HL-60/S4 treated with phorbol 12-myristate 13-acetate at 8.2 ng/mL for 4 days and 3 days (cell line): ENCODE results near the gene P2RY12.
"Not testable (repeated sequence)": the region's sequence is repeated elsewhere in the genome, so short reads cannot be mapped to it uniquely, and the experiment has no call there.

Source experiments
- in situ Hi-C: fragments of 300-500 bp; cut with MboI; formaldehyde crosslinking; loops from 2 replicates; pipeline ENCODE4 v1.15.0; 2022; ENCODE audit warnings: low sequenced_read_pairs

P2RY12 gene

DNA sequence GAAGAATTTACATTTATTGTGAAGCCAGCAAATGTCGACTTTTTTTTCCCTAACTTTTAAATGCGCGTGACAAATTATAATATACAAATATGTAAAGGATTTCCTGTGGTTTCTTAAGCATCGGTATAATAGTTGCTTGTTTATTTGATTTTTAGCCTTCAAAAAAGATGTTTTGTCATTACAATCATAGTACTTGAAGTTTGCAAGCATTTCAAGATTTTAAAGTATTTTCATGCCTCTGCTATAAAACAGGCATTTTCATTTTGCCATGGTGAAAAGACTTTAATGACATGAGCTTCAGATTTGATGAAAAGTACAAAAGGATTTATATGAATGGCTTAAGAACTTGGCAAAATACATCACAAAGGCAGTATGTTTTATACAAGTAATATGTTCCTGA, 9.4 kb upstream of the P2RY12 start:
- in situ Hi-C loops = no loop called here

DNA sequence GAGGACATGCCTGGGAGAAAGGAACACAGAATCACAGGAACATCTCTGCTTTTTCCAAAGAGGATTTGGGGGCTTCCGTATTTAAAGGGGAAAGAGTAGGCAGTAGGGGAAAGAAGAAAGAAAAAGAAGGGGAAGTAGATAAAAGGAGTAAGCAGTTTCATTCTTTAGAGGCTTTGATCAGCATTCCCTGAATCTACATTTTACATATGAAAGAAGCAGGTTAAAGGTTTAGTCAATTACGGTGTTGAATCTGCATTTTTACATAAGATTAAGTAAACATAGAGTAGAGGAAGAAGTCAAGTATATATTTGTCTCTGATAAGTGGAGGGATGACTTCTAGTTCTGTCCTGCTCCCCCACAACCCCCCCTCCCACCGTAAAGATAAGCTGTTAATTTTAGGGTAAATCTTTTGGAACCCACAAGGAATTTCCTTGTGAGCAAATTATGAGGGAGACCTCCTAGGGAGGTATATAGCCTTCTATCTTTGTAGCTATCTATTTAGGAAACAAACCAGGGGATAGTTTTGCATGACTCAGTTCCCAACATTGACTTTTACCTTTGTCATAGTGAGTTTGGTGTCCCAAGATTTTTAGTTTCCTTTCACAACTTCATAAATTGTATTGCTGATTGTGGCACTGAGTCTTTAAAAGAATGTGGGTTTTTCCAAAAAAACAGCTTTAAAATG, 8.7 kb upstream of the P2RY12 start:
- in situ Hi-C loops = no loop called here

DNA sequence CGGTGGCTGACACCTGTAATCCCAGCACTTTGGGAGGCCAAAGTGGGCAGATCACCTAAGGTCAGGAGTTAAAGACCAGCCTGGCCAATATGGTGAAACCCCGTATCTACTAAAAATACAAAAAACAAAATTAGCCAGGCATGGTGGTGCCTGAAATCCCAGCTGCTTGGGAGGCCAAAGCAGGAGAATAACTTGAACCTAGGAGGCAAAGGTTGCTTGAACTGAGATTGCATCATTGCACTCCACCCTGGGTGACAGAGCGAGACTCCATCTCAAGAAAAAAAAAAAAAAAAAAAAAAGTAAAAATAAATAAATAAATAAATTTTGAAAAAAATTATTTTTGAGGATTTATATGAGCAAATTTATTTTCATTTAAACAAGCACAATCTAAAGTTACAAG, 7.6 kb upstream of the P2RY12 start:
- in situ Hi-C loops = not testable (repeated sequence)

DNA sequence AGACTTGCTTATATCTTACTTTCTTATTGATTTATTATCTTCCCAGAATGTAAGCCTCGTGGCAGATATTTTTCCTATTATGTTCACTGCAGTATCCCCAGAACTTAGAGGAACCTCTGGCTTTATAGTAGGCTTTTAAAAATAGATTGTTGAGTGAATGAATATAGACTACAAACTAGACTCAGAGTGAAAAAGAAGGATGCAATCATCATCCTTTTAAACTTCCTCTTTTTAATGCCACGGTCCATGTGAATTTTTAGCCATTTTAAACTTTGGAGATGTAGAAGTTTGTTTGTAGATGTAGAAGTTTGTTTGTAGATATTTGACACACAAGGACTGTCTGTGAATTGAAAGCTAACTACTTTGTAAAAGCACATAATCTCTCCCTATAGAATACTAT, 7.2 kb upstream of the P2RY12 start:
- in situ Hi-C loops = no loop called here

DNA sequence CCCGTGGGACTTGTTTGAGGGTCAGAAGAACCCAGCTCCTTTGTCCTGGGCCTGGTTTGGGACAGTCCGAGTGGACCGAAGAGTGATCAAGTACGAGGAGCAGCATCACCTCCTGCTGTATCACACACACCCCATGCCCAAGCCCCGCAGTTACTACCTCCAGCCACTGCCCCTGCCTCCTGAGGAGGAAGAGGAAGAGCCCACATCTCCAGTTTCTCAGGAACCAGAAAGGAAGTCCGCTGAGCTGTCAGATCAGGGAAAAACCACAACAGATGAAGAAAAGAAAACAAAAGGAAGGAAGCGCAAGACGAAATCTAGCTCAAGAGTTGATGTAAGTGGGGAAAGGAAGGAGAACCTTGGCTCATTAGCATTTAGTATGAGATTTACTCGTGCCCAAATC, 3.3 kb upstream of the P2RY12 start:
- in situ Hi-C loops = no loop called here

DNA sequence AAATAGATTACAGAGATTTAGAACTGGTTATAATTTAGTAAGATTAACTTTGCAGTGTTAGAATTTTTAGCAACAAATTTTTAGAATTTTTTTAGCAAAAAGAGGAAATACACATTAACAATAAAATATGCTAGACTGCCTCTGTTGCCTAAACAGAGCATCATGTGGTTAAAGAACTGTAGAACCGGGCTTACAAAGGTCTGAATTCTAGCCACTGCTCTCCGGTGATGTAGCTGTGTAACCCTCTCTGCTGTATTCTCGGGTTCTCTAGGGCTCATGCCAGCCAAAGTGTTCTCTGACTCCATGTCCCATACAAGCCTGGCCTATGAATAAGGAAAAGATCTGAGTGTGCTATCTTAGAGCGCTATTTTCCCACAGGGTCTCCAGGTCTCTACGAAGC, 2.9 kb upstream of the P2RY12 start:
- in situ Hi-C loops = no loop called here

DNA sequence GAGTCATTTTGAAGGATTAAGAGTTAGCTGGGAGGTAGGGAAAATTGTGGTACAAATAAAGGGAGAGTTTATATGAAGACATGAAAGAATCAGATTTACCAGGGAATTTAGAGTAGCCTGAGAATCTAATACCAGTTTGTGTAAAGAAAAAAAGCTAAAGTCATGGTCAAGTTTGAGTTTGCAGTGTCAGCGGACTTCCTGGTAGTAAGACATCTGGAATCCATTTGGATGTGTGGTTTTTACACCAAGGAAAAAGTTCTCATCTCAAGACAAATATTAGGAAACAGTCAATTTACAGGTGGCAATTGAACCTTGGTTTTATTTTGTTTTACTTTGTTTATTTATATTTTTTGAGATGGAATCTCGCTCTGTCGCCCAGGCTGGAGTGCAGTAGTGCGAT, 1.5 kb upstream of the P2RY12 start:
- in situ Hi-C loops = no loop called here

DNA sequence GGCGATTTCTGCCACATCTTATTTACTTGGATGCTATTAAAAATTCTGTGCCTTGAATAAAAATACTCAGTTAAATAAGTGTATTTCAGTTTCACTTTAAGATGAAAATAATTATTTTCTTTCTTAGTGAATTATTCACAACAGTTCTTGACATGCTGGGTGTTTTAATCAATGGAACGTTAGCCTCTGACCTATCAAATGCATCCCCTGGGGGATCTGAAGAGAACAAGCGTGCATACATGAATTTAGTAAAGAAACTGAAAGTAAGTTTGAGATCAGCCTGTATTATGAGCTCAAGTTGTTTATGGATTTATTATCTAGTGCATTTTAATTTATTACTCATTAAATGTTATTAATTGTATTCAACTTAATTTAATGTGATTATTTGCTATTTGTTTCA, 597 bp downstream of the P2RY12 start:
- in situ Hi-C loops = no loop called here

DNA sequence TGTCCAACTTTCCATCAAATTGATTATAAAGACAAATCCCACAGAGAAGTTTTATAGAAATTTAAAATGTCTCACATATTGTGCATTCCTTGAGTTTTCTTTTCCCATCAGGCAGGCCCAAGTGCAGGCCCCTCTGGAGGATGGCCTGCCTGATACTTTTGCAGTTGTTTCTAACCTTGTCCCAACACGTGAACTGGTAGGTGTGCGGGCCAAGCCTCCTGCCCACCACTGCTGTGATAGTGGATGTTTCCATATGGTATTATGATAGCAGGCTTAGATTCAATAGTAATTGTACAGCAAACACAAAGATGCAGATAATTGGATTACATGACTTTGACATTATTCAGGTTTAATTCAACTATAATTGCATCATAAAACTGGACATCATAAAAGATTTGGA, 1.4 kb downstream of the P2RY12 start:
- in situ Hi-C loops = no loop called here

DNA sequence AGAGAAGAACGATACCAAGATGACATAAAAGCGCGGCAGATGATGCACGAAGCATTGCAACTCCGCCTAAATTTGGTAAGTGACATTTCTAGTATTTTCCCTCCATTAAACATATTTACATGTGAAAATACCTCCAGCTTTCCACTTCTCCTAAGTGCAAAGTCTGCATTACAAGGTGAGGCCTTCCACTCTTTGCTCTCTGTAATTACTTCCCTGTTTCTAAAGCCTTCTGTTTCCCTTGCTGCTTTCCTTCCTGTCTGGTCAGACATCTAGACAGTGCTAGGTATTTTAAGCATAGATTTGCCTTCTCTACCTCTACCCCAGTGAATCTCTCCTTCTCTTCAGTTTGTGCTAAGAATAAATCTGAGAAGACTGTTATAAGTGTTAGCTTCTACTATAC, 1.9 kb downstream of the P2RY12 start:
- in situ Hi-C loops = no loop called here

DNA sequence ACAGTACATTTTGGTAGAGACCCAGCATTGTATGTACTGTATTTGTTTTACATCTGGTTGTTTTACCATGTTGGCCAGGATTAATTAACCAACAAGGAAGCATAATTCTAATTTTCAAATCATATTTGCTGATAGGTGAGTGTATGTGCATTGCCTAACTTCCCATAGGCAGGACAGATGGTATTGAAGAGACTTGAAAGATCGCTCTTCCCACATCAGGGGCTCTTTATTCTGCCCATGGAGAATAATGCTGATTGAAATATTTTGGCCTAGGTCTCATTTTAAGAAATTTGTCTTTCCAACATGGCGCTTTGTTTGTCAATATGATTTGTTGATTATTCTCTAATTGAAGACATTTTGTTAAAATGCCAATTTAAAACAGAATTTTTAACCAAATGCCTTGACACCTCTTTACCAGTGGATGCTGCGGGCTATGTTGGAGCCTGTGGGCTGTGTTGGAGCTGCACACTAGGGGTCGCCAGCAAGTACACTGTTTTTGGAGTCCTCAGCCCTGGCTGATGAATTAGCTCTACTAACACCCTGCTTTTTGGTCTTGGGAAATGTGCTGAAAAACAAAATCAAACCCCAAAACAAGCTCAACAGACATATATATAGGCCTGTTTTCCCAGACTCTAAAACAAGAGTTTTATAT, 5.3 kb downstream of the P2RY12 start:
- in situ Hi-C loops = no loop called here

DNA sequence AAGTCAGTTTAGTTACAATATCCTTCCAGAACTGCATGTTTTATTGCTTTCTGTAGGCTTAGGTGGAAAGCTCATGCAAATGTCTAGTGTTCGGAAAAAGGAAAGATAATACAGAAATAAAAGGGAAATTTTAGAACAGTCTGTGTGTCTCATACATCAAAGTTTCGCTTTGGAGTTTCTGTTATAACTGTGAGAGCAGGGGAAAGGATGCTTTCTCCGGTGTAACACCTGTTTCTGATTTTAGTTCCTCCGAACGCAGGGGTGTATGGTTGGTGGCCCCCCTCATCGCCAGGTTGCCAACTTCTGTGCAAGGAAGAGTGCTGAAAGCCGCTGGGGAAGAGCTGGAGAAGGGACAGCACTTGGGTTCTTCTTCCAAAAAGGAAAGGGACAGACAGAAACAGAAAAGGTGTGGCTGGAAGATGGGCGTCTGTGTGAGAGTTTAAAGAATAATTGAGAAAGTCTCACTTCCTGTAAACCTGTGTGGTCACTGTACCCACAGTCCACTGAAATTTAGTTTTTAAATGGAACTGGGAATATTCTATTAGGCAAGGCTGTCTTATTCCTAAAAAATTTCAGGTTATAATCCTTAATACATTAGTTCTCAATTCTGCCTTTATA, 6.7 kb downstream of the P2RY12 start:
- in situ Hi-C loops = no loop called here

DNA sequence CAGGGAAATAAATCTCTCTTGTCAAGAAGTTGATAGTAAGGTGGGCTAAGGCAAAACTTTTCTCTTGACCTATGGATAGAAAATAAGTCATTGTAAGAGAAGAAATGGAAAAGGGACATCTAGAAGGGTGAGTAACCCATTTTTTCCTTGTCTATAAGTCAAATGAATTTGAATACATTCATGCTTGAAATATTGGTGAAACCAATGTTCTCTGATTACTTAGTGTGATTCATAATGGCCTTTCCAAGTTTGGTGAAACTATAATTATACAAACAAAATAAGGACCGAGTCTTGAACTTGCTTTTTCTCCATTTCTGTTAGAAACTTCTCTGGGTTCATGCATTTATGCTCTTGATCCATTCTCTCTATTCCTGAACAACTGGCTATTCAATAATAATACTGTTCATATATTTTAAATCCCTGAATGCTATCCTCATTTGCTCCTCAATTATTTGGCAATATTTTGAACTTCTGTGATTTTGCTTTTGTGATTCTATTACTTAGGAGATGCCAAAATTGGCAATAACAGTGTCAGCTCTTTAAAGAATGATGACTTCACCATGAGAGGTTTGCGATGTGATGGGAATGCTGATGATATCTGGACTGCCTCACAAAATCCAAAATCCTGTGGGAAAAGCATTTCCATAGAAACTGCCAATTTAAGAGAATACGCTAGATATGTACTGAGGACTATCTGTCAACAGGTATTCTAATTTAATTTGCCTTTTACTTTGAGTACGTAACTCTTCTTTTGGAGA, 12.3 kb downstream of the P2RY12 start:
- in situ Hi-C loops = no loop called here

DNA sequence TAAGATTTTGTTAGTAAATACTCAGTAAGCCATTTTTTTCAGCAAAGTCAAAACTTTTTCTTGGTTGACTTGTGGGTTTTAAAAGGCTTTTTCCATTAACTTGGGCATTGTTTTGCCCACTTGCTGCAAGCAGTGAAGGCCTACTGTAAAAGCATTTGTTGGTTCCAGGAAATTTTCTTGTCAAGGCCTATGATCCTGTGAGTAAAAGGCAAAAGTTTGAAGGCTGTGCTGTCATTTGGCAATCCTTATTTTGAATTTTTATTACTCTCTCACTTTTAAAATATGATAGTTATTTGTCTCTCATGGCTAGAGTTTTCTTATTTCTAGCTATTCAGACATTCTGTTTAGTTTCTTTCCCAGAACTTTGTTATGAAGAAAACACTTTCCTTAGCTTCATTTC, 13.0 kb downstream of the P2RY12 start:
- in situ Hi-C loops = no loop called here

DNA sequence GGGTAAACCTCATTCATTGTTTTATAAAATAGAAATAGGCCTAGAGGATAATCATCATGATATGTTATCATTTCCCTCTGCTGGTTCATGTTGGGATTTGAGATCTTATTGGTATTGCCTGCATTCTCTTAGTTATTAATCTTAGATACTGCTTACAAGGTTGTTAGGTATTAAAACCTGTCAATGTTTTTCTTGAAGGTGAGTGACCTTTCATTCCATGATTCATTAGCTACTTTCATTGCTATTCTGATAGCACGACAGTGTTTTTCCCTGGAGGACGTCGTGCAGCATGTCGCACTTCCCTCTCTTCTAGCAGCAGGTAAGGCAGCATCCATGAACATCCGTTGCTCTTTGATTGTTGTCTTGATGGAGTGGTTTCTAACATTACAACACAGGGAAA, 17.1 kb downstream of the P2RY12 start:
- in situ Hi-C loops = no loop called here

DNA sequence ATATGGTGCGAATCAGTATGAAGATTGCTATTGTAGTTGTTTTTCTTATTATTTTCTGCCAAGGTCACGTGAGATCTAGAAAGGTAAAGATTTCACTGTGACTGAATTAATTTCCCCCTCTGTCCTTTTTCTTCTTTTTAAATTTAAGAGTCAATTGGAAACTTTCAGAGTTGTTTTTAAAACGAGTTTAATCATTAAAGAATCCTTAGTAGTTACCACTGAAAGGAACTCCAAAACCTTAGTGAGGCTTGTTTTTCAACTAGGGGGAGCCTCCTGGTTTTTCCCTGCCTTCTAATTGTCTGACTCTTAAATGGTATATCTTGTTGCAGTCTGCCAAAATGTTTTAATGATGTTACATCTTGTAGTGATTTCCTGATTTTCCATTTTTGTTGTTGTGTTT, 17.6 kb downstream of the P2RY12 start:
- in situ Hi-C loops = no loop called here

DNA sequence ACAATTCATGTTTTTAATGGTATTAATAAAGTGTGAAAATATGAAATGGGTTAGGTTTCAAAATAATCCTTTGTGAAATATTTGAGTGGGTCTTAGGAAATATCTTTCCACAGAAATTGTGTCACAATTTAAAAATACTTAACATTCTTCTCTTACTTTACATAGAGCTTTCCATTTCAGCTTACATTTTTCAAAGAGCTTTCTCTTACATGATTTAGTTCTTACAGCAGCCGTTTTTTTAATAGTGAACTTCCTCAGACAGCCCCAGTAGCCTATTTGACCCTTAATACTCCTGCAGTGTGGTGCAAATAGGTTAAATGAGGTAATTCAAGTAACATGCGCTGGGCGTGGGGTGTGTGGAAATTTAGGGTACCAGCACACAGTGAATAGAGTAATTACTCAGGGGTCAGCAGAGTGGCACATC, 21.8 kb downstream of the P2RY12 start:
- in situ Hi-C loops = no loop called here

DNA sequence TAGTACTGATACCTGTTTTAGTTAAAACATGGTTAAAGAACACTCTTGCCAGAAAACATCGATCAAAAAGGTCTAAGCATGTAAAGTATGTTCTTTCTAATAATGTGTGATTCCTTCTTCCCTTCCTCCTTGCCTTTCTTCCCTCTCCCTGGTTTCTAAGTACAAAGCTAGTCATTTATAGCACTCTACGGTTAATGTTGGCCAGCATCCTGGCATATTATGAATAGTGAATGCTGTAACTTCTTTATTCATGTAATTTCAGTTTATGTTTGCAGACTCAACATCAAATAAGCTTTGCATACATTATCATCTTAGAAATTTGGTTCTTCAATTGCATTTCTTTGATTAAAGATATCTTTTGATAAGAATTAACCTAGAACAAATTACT, 27.1 kb downstream of the P2RY12 start:
- in situ Hi-C loops = no loop called here

DNA sequence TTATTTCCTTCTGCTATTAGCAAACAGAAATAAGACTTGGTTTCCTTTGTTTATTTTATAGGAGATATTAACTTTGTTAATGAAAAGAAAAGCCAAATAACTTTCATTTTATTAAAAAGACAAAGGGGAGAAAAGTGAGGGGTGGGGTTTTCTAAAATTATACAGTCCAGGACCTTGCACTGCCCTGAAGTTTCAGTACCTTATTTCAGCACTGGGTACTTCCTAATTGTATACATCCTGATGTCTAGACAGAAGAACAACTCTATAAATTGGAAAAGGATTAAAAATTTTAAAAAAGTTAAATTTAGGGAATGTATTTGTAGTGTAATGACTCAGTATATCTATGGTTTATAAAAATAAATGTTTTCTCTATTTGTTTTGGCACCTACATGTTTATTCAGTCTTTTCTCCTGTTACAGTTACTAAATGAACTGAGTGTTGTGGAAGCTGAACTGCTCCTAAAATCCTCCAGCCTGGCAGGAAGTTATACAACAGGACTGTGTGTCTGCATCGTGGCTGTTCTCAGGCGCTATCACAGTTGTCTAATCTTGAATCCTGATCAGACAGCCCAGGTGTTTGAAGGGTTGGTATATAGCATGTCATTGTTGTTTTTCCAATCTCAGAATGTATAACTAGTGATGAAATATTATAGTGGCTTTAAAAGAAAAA, 27.6 kb downstream of the P2RY12 start:
- in situ Hi-C loops = no loop called here

DNA sequence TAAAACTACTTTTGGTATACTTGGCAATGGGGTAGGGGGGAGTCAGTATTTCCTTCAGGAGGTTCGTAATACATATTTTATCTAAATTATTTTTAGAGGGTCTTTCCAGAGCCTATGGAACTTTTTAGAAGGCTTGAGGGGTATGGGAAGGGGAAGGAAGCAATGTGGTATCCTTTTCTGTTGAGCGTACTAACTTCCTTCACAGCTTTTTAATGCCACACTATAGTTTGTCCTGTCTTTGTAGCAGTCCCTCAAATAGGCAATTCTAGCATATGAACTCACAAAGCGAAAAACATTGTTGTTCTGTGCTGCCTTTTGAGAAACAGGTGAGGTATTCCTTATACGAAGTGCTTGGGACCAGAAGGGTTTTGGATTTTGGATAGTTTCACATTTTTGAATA, 32.9 kb downstream of the P2RY12 start:
- in situ Hi-C loops = no loop called here

DNA sequence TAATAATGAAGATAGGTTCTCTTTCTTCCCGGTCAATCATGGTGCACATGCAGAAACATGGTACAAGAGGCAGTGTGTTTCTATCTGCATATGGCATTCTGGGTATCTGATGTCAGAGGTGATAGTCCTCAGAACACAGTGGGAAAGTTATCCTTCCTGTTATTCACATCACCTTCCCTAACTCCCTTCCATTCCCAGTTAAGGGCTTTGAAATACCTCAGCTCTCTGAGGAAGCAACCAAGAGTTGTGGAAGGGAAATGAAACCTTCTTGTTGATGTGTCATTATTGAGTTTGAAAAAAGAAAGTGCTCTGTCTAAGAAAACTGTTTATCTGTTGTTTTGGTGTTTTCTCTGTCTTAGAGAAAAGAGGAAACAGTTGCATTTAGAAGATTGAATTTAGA, 33.3 kb downstream of the P2RY12 start:
- in situ Hi-C loops = no loop called here
